ENCODE results near the gene CRTAC1.

Gene CRTAC1

GRCh38 chr10:97975598-97975997, 54.8 kb downstream of the CRTAC1 start:
- DNase-seq (ENCODE audit: low read depth in 4 of 4, low spot score in 1 of 4) = no peak

- DNase-seq (ENCODE audit: low read depth in 4 of 4, low spot score in 1 of 4) = no peak
Observed at GRCh38 chr10:97974526-97975525, 55.6 kb downstream of the CRTAC1 start.

DNA sequence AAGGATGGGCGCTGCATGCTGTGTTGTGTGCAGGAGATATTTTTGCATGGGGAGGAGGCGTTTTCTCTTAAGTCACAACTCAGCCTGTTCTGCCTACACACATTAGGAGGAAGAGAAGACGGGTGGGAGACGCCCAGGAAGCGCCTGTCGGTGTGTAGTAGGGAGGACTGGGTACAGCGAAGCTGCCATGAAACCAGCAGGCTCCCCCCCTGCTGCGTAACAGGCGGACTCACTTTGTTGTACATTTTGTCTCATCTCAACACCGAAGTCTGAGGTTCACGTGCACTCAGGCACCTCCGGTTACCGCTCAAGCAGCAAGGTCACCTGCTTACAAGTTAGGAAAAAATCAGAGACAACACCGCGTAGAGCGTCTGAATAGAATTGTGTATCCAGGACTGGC, 56.3 kb downstream of the CRTAC1 start:
- no peak for DNase-seq (ENCODE audit: low read depth in 4 of 4, low spot score in 1 of 4)

DNA sequence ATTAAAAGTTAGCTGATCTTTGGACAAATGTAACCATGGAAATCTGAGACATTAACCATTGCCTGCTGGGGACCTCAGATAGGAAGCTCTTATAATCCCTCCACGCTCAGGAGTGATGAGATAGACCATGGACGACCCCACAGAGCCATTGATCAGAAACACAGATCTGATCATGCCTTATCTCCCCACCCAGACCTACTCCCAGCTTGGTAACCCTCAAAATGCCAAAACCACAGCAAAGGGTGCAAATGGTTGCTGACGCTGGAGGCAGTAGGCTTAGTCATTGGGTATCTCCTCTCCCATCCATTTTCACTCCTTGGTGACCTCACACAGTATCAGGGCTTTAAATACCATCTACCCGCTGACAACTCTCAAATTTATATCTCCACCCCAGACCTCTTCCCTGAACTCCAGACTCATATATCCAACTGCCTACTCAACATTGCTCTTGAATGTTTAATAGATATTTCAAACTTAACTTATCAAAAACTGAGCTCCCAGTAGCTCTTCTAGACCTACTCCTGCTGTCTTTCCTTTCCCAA, 60.8 kb downstream of the CRTAC1 start:
- no peak for DNase-seq (ENCODE audit: low read depth in 4 of 4, low spot score in 1 of 4)

GRCh38 chr10:97964748-97965147, 65.7 kb downstream of the CRTAC1 start:
- DNase-seq (ENCODE audit: low read depth in 4 of 4, low spot score in 1 of 4) = no peak

DNA sequence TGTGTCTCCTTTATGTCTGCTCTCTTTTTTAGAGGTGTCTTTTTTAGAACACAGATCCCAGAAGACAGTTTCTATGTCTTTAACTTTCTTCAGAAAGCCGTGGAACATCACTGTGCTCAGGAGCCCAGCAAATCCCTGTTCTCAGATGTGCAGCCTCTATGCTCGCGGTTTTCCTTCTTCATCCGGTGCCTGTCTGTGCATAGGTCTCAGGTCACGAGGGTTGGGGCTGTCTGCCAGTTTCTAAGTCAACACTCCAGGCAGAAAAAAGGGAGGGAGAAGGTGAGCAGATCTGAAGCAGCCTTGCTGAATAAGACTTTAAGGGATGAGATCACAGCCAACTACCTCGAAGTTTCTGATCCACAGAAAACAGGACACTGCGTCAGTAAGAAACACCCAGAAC, 68.5 kb downstream of the CRTAC1 start:
- no peak for DNase-seq (ENCODE audit: low read depth in 4 of 4, low spot score in 1 of 4)

- DNase-seq (ENCODE audit: low read depth in 4 of 4, low spot score in 1 of 4) = no peak
Observed at GRCh38 chr10:97960269-97961056, 70.0 kb downstream of the CRTAC1 start.

GRCh38 chr10:97949462-97949861, 81.0 kb downstream of the CRTAC1 start:
- DNase-seq (ENCODE audit: low read depth in 4 of 4, low spot score in 1 of 4) = no peak

DNA sequence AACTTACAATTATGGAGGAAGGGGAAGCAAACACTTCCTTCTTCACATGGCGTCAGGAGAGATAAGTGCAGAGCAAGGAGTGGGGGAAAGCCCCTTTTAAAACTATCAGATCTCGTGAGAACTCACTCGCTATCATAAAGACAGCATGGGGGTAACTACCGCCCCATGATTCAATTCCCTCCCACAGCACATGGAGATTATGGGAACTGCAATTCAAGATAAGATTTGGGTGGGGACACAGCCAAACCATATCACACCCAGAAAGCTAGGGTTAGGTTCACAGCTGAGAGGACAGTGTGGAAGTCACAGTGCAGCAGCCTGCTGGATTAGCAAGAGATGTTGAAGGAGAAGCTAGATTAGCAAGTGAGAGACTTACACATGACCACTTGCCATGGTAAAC, 81.6 kb downstream of the CRTAC1 start:
- no peak for DNase-seq (ENCODE audit: low read depth in 4 of 4, low spot score in 1 of 4)

DNA sequence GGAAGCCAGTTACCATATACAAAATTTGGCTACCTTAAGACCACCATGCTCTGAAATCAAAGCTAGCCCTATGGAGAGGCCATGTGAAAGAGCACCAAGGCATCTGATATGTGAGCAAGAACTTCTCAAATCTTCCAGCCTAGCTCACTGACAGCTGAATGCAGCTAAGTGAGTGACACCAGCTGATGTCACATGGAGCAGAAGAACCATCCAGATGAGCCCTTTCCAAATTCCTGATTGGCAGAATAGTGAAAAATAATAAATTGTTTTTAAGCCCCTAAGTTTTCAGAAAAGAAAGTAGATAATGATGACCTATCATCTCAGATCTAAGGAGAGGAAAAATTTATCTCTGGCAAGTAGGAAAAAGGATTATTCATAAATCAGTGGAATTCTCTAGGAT, 85.6 kb downstream of the CRTAC1 start:
- DNase-seq (ENCODE audit: low read depth in 4 of 4, low spot score in 1 of 4) = no peak

GRCh38 chr10:97943294-97943693, 87.1 kb downstream of the CRTAC1 start:
- DNase-seq (ENCODE audit: low read depth in 4 of 4, low spot score in 1 of 4) = no peak

GRCh38 chr10:97940534-97940933, 89.9 kb downstream of the CRTAC1 start:
- DNase-seq (ENCODE audit: low read depth in 4 of 4, low spot score in 1 of 4) = no peak

DNA sequence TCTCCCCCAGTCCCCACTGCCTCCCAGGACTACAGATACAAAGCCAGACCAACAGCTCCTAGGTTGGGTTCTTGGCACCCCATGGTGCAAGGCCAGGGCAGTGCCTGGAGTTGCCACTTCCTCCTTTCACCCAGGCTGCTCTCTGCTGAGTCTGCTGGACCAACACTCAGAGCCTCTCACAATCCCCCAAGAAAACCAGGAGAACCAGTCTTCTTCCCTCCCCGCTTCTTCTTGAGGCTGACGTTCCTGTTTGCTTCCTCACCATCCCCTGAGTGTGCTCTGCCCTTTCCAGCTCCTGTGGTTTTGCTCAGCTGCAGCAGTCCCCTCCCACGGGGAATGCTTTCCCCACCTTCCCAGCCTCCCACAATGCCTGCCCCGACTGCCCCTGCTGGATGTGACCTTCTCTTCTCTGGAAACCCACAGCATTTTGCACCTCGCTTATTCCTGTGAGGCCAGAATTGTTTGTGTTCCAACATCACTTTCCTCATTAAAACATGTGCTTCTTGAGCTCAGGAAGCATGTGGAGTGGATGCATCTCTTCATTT, 90.9 kb downstream of the CRTAC1 start:
- no peak for DNase-seq (ENCODE audit: low read depth in 4 of 4, low spot score in 1 of 4)

DNA sequence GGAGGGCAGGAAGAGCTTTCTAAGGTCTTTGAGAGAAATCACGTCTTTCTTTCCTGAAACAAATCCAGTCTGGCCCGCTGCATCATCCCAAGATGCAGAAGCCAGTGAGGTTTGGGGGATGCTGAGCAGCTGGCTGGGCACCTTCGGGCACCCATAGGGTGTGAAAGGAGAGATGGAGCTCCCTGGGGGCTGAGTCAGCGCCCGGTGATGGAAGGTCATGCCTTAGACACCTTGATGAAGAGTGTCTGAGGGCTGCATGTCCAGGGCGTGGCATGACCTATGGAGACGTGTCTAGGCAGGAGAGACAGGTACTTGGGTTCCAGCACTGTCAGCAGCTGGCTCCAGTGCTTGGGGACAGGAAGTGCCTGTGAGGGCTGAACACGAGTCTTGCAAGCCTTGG, 92.5 kb downstream of the CRTAC1 start:
- no peak for DNase-seq (ENCODE audit: low read depth in 4 of 4, low spot score in 1 of 4)

GRCh38 chr10:97937054-97937453, 93.4 kb downstream of the CRTAC1 start:
- no peak for DNase-seq (ENCODE audit: low read depth in 4 of 4, low spot score in 1 of 4)

DNA sequence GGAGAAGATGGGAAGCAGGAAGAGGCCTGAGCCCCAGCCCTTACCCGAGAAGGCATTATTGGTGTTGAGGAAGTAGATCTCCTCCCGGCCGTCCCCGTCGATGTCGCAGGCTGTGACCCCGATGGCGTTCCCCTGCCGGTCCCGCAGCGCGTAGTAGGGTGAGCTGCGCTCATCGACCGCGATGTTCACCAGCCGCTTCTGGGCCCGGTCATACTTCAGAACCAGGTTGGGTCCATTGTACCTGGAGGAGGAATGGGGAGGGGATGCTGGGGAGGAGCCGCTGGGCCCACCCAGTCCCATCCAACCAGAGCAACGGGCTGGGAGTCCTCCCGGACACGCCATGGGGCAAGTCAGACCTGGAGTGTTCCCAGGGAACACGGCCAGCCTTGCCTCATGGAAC, 94.3 kb downstream of the CRTAC1 start:
- DNase-seq (ENCODE audit: low read depth in 4 of 4, low spot score in 1 of 4) = no peak

DNA sequence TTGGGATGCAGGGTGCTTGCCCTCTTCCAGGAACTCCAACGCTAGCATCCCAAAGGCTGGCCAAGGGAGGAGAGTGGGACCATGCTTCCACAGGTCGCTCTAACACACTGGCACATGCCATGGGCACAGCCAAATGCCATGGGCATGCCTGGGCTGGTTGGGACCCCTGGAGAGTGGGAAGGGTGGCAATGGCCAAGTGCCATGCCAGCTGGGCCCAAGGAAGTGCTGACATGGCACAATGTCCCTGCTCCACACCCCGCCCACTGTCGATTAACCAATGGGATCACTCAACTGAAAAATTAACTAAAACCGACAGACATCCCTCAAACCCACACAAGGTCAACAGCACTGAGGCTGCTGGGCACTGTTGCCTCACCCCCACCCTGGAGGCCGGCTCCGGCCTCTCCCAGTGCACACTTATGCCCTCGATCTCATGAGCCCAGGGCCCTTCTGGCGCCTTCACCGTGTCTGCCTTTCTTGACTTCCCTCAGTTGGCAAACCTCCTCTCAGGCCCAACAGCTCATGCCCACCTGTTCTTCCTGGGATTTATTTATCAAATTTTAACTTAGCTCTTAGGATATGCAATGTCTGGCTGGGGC, 97.4 kb downstream of the CRTAC1 start:
- no peak for DNase-seq (ENCODE audit: low read depth in 4 of 4, low spot score in 1 of 4)

GRCh38 chr10:97931041-97931440, 99.4 kb downstream of the CRTAC1 start:
- DNase-seq (ENCODE audit: low read depth in 4 of 4, low spot score in 1 of 4) = no peak

DNA sequence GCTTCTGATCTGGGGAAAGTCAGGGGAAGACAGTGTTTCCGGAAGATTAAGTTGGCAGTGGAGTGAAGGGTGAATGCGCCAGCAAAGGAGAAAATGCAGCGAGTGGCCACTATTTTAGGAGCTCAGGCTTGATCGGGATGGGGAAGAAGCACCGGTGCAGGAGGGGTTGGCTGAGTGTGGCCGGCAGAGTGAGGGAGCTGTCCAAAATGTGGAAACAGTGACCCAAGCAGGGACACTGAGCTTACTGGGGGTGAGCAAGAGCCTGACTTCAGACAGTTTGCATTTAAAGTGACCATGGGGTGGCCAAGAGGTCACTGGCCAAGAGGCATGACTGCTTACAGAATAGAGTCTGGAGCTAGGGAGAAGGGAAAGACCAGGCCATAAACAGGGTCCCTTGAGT, 101.5 kb downstream of the CRTAC1 start:
- no peak for DNase-seq (ENCODE audit: low read depth in 4 of 4, low spot score in 1 of 4)

DNA sequence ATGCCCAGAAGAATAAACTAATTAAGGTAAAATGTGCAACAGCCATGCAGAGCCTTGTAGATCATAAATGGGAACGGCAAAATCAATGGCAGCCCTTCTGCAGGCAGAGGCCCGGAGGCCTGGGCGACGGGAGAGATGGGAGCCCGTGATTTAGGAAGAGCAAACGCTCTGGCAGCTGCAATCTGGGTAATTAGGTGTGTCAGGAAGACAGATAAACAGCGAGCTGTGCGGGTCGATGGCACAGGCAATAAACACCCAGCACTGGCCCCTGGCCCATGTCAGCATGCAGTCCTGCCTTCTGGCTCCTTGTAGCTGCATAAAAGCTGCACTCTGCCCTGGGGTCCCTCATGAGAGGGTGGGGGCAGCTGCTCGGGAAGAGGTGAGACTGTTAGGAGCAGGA, 102.8 kb downstream of the CRTAC1 start:
- no peak for DNase-seq (ENCODE audit: low read depth in 4 of 4, low spot score in 1 of 4)

DNA sequence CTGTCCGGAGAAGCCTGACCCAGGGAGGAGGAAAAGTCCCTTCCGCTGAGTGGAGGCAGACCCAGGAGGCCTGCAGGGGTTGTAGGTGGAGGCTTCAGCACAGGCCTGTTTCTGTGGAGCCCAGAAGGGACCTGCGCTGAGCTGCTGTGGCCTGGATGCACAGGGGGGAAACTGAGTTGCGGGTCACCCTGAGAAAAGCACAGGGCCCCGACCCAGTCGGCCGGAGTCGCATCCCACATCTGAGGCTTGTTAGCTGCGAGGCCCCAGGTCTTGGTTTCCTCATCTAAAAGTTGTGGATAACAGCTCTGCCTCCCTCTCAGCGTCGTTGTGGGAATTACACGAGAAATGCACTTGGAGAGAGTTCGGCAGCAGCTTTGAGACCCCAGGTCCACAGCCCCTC, 104.4 kb downstream of the CRTAC1 start:
- DNase-seq (ENCODE audit: low read depth in 4 of 4, low spot score in 1 of 4) = no peak
